Measurements from ENCODE around the gene MIF.
"Not testable (repeated sequence)": the region's sequence is repeated elsewhere in the genome, so short reads cannot be mapped to it uniquely, and the experiment has no call there.

Gene MIF

DNA sequence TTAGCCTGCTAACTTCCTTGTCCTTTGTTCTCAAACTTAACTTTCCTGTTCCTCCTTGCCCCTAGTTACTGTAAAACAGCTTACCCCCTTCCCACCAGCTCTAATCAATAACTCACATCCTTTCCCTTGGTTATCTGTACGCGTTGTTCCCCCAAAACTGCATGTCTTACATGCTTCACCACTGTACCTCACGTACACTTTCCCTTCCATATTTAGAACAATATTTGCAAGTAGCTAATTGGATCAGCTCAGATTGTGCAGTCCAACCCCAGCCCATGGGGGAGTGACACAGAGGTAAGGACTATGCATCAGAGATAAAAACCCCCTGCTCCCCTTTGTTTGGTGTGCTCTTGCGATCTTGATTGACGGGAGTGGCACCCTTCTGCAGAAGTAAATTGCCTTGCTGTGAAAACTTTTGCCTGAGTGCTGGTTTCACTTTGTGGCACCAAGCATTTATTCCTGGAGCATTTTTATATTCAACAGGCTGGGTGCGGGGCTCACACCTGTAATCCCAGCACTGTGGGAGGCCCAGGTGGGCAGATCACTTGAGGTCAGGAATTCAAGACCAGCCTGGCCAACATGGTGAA, 30.9 kb downstream of the MIF start:
- H3K79me1 ChIP-seq (ENCODE audit: low read length) = no peaks in the 10 kb centered on the region
- no peak overlapping the region for H3K4me2 ChIP-seq (ENCODE audit: low read length)
- no peak overlapping the region for H2BK120ac ChIP-seq (ENCODE audit: low read depth, low read length)
- H2AK5ac ChIP-seq (ENCODE audit: low read length) = no peak overlapping the region
- no peaks in the 10 kb centered on the region for H3K79me2 ChIP-seq (ENCODE audit: control insufficient read depth, insufficient read depth, low read length)
- no peak overlapping the region for H4K8ac ChIP-seq (ENCODE audit: low read depth, low read length)
- no peak overlapping the region for H3K4me3 ChIP-seq (ENCODE audit: low read length)
- peaks cover 6% of the 10 kb centered on the region for H3K36me3 ChIP-seq (ENCODE audit: control insufficient read depth, insufficient read depth, low read length)
- H3K56ac ChIP-seq (ENCODE audit: low read length) = no peak overlapping the region
- WGBS (ENCODE audit: extremely low coverage, insufficient coverage, low lambda C conversion rate) = no CpG with 5 or more reads among the region's 6 CpGs
- H3K27me3 ChIP-seq (ENCODE audit: insufficient read depth, low read length, poor library complexity) = no peaks in the 10 kb centered on the region
- H2BK15ac ChIP-seq (replicated peaks; ENCODE audit: low read depth) = no peak overlapping the region
- no peak overlapping the region for H2BK5ac ChIP-seq (ENCODE audit: low read length)
- no peak overlapping the region for H4K5ac ChIP-seq (ENCODE audit: low read length)
- H3K27ac ChIP-seq (ENCODE audit: low read depth, low read length) = no peak overlapping the region
- no peak overlapping the region for H3K23ac ChIP-seq (ENCODE audit: low read length)
- no peak overlapping the region for H3K9ac ChIP-seq (ENCODE audit: low read length)
- no peak overlapping the region for H3K4ac ChIP-seq (ENCODE audit: low read depth, low read length)
- DNase-seq = no peak
- no peak overlapping the region for H3K18ac ChIP-seq (ENCODE audit: low read length)
- H3K4me1 ChIP-seq (ENCODE audit: control insufficient read depth, low read depth, low read length) = no peaks in the 10 kb centered on the region

DNA sequence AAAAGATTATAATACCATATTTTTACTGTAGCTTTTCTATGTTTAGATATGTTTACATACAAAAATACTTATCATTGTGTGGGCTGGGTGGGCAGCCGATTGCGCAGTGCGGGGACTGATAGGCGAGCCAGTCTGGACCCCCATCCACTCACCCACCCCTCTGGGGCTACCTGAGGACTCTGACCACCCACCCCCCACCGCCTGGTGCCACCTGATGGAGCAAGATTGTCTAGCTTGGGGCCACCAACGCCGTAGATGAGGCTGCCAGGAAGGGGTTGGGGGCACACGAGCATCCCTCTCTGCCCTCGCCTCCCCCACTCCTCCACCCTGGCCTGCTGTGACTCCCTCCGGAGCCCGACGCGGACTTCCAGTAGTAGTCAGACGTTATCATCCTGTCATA, 32.4 kb downstream of the MIF start:
- no peak overlapping the region for H2BK15ac ChIP-seq (replicated peaks; ENCODE audit: low read depth)
- no peak overlapping the region for H3K56ac ChIP-seq (ENCODE audit: low read length)
- H3K4ac ChIP-seq (ENCODE audit: low read depth, low read length) = no peak overlapping the region
- H4K5ac ChIP-seq (ENCODE audit: low read length) = no peak overlapping the region
- H3K79me1 ChIP-seq (ENCODE audit: low read length) = no peaks in the 10 kb centered on the region
- H3K79me2 ChIP-seq (ENCODE audit: control insufficient read depth, insufficient read depth, low read length) = no peaks in the 10 kb centered on the region
- no peak overlapping the region for H2AK5ac ChIP-seq (ENCODE audit: low read length)
- H3K27ac ChIP-seq (ENCODE audit: low read depth, low read length) = no peak overlapping the region
- H3K23ac ChIP-seq (ENCODE audit: low read length) = no peak overlapping the region
- H3K18ac ChIP-seq (ENCODE audit: low read length) = no peak overlapping the region
- DNase-seq = no peak
- no CpG with 5 or more reads among the region's 14 CpGs for WGBS (ENCODE audit: extremely low coverage, insufficient coverage, low lambda C conversion rate)
- H2BK5ac ChIP-seq (ENCODE audit: low read length) = no peak overlapping the region
- H3K36me3 ChIP-seq (ENCODE audit: control insufficient read depth, insufficient read depth, low read length) = peaks cover 6% of the 10 kb centered on the region
- no peaks in the 10 kb centered on the region for H3K27me3 ChIP-seq (ENCODE audit: insufficient read depth, low read length, poor library complexity)
- no peaks in the 10 kb centered on the region for H3K4me1 ChIP-seq (ENCODE audit: control insufficient read depth, low read depth, low read length)
- no peak overlapping the region for H3K4me3 ChIP-seq (ENCODE audit: low read length)
- no peak overlapping the region for H3K9ac ChIP-seq (ENCODE audit: low read length)
- no peak overlapping the region for H3K4me2 ChIP-seq (ENCODE audit: low read length)
- no peak overlapping the region for H2BK120ac ChIP-seq (ENCODE audit: low read depth, low read length)
- no peak overlapping the region for H4K8ac ChIP-seq (ENCODE audit: low read depth, low read length)

DNA sequence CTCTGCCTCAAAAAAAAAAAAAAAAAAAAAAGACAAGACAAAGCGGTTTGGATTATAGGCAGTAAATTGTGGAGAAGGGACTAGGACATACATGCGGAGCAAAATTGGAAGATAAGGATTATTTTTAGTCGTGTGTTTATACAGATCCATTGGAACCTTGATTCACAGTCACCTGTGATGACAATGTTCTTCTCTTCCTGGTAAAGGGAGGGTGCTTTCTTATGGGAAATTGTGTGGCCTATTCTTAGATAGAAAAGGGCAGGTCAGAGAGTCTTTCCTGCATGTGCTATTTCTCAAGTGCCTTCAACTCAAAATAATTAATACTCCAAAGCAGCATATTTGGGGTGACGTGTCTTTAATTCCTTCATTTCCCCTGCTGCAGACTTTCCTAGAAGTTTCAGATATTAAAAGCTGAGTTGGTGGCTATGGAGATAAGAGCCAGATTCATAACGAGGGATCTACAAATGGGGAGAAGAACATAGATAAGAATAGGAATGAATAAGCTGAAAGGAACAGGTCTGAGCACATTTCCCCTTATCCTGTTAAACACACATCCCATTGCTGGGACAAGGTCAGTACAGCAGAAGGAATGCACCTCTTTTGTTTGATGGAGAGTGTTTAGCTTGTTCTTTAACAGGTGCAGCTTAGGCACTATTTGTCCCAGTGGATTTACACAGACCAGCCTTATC, 44.3 kb downstream of the MIF start:
- no peak overlapping the region for H2BK15ac ChIP-seq (replicated peaks; ENCODE audit: low read depth)
- no peak overlapping the region for H2BK5ac ChIP-seq (ENCODE audit: low read length)
- H3K4me1 ChIP-seq (ENCODE audit: control insufficient read depth, low read depth, low read length) = no peaks in the 10 kb centered on the region
- H2BK120ac ChIP-seq (ENCODE audit: low read depth, low read length) = no peak overlapping the region
- no peak overlapping the region for H4K5ac ChIP-seq (ENCODE audit: low read length)
- H3K23ac ChIP-seq (ENCODE audit: low read length) = no peak overlapping the region
- no peak overlapping the region for H3K18ac ChIP-seq (ENCODE audit: low read length)
- H3K79me2 ChIP-seq (ENCODE audit: control insufficient read depth, insufficient read depth, low read length) = no peaks in the 10 kb centered on the region
- H3K56ac ChIP-seq (ENCODE audit: low read length) = no peak overlapping the region
- no peaks in the 10 kb centered on the region for H3K79me1 ChIP-seq (ENCODE audit: low read length)
- H3K4me2 ChIP-seq (ENCODE audit: low read length) = no peak overlapping the region
- H3K9ac ChIP-seq (ENCODE audit: low read length) = no peak overlapping the region
- no peak overlapping the region for H4K8ac ChIP-seq (ENCODE audit: low read depth, low read length)
- no peak for DNase-seq
- WGBS (ENCODE audit: extremely low coverage, insufficient coverage, low lambda C conversion rate) = 100% methylated on average over 2 of the region's 5 CpGs
- H3K27me3 ChIP-seq (ENCODE audit: insufficient read depth, low read length, poor library complexity) = no peaks in the 10 kb centered on the region
- H2AK5ac ChIP-seq (ENCODE audit: low read length) = no peak overlapping the region
- no peaks in the 10 kb centered on the region for H3K36me3 ChIP-seq (ENCODE audit: control insufficient read depth, insufficient read depth, low read length)
- no peak overlapping the region for H3K4ac ChIP-seq (ENCODE audit: low read depth, low read length)
- no peak overlapping the region for H3K27ac ChIP-seq (ENCODE audit: low read depth, low read length)
- H3K4me3 ChIP-seq (ENCODE audit: low read length) = no peak overlapping the region

DNA sequence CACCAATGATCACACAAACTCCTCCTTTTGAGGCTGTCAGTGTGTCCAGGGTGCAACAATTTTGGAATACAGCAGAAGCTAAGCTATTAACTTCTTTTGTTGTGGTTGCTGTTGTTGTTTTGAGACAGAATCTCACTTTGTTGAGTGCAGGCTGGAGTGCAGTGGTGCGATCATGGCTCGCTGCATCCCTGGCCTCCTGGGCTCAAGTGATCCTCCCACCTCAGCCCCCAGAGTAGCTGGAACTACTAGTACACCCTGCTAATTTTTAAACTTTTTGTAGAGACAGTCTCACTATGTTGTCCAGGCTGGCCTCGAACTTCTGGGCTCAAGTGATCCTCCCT, 44.8 kb downstream of the MIF start:
- no CpG with 5 or more reads among the region's 3 CpGs for WGBS (ENCODE audit: extremely low coverage, insufficient coverage, low lambda C conversion rate)

DNA sequence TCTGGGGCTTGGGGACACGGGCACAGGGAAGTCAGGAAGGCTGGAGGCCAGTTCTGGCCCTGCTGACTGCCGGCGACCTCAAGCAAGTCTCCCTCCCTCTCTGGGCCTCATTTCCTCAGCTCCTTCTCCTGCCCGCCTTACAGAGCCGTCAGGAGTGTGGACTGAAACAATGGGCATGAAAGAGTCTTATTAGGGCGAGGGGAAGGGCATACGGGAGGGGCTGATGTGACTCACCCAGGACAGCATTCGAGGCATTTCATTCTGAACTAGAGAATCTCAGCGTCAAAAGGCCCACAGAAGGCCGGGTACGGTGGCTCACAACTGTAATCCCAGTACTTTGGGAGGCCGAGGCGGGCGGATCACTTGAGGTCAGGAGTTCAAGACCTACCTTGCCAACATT, 46.0 kb downstream of the MIF start:
- no CpG with 5 or more reads among the region's 14 CpGs for WGBS (ENCODE audit: extremely low coverage, insufficient coverage, low lambda C conversion rate)
- not testable (repeated sequence) for H3K79me1 ChIP-seq (ENCODE audit: low read length); H3K27ac ChIP-seq (ENCODE audit: low read depth, low read length)

More for the DNA sequence above, 44.8 kb downstream of the MIF start:
- no peaks in the 10 kb centered on the region for H3K79me2 ChIP-seq (ENCODE audit: control insufficient read depth, insufficient read depth, low read length)
- H4K8ac ChIP-seq (ENCODE audit: low read depth, low read length) = no peak overlapping the region
- no peak overlapping the region for H3K4ac ChIP-seq (ENCODE audit: low read depth, low read length)
- no peak overlapping the region for H2BK15ac ChIP-seq (replicated peaks; ENCODE audit: low read depth)
- H3K36me3 ChIP-seq (ENCODE audit: control insufficient read depth, insufficient read depth, low read length) = no peaks in the 10 kb centered on the region
- H3K9ac ChIP-seq (ENCODE audit: low read length) = no peak overlapping the region
- H2BK120ac ChIP-seq (ENCODE audit: low read depth, low read length) = no peak overlapping the region
- H3K4me1 ChIP-seq (ENCODE audit: control insufficient read depth, low read depth, low read length) = no peaks in the 10 kb centered on the region
- H3K56ac ChIP-seq (ENCODE audit: low read length) = no peak overlapping the region
- no peak for DNase-seq
- no peak overlapping the region for H3K18ac ChIP-seq (ENCODE audit: low read length)
- no peaks in the 10 kb centered on the region for H3K27me3 ChIP-seq (ENCODE audit: insufficient read depth, low read length, poor library complexity)
- no peak overlapping the region for H2AK5ac ChIP-seq (ENCODE audit: low read length)
- no peak overlapping the region for H3K27ac ChIP-seq (ENCODE audit: low read depth, low read length)
- H3K4me3 ChIP-seq (ENCODE audit: low read length) = no peak overlapping the region
- H2BK5ac ChIP-seq (ENCODE audit: low read length) = no peak overlapping the region
- no peak overlapping the region for H4K5ac ChIP-seq (ENCODE audit: low read length)
- no peak overlapping the region for H3K4me2 ChIP-seq (ENCODE audit: low read length)
- no peaks in the 10 kb centered on the region for H3K79me1 ChIP-seq (ENCODE audit: low read length)
- H3K23ac ChIP-seq (ENCODE audit: low read length) = no peak overlapping the region

More for the DNA sequence above, 46.0 kb downstream of the MIF start:
- H4K5ac ChIP-seq (ENCODE audit: low read length); H3K56ac ChIP-seq (ENCODE audit: low read length); H4K8ac ChIP-seq (ENCODE audit: low read depth, low read length); H3K27me3 ChIP-seq (ENCODE audit: insufficient read depth, low read length, poor library complexity); H2AK5ac ChIP-seq (ENCODE audit: low read length); H3K4me1 ChIP-seq (ENCODE audit: control insufficient read depth, low read depth, low read length); H3K18ac ChIP-seq (ENCODE audit: low read length); H2BK5ac ChIP-seq (ENCODE audit: low read length); H3K79me2 ChIP-seq (ENCODE audit: control insufficient read depth, insufficient read depth, low read length); H3K4me2 ChIP-seq (ENCODE audit: low read length); H2BK15ac ChIP-seq (replicated peaks; ENCODE audit: low read depth); H2BK120ac ChIP-seq (ENCODE audit: low read depth, low read length); H3K4me3 ChIP-seq (ENCODE audit: low read length); H3K4ac ChIP-seq (ENCODE audit: low read depth, low read length); H3K36me3 ChIP-seq (ENCODE audit: control insufficient read depth, insufficient read depth, low read length); DNase-seq; H3K9ac ChIP-seq (ENCODE audit: low read length); H3K23ac ChIP-seq (ENCODE audit: low read length): not testable (repeated sequence)
